Gastroesophageal sphincter (tissue), 3 donors: ENCODE results near the gene OR4K17.

Source experiments
- EP300 ChIP-seq: sonication (generic); formaldehyde crosslinking; IDR thresholded peaks from one replicate; pipeline ENCODE4 v1.6.1; 2017; ENCODE audit warnings: antibody characterized with exemption, mild to moderate bottlenecking
- TF ChIP-seq, protein P1 (sequence below), 4 experiments: fragments of 200-600 bp in 2 of 4; fragments of 450-650 bp in 2 of 4; sonication (generic) in 1 of 4; IDR thresholded peaks; one replicate each; pipeline ENCODE4 v1.5.1; 2017 to 2019; ENCODE audit warnings: antibody characterized with exemption in 4 of 4, mild to moderate bottlenecking in 2 of 4, moderate library complexity in 2 of 4

DNA sequence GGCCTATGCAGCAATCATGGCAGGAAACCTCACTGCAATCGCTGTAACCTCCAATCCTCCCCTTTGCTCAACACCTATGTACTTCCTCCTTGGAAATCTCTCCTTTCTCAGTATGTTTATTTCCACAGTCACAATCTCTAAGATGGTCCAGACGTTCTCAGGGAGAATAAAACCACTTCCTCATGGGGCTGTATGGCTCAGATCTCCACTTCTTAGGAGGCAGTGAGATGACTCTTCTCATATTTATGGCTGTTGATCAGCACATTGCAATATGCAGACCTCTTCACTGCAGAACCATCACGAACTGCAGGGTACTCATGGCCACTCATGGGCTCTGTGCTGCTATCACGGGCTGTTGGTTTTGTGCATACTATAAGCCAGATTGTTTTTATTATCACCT is 17.1 kb upstream of the OR4K17 start:
- TF ChIP-seq, protein P1, sequence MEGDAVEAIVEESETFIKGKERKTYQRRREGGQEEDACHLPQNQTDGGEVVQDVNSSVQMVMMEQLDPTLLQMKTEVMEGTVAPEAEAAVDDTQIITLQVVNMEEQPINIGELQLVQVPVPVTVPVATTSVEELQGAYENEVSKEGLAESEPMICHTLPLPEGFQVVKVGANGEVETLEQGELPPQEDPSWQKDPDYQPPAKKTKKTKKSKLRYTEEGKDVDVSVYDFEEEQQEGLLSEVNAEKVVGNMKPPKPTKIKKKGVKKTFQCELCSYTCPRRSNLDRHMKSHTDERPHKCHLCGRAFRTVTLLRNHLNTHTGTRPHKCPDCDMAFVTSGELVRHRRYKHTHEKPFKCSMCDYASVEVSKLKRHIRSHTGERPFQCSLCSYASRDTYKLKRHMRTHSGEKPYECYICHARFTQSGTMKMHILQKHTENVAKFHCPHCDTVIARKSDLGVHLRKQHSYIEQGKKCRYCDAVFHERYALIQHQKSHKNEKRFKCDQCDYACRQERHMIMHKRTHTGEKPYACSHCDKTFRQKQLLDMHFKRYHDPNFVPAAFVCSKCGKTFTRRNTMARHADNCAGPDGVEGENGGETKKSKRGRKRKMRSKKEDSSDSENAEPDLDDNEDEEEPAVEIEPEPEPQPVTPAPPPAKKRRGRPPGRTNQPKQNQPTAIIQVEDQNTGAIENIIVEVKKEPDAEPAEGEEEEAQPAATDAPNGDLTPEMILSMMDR (IDR thresholded peaks at IDR 0.05): no peak
- no peak for TF ChIP-seq EP300
